HG03159 (cell line): ENCODE data around the gene PTPRC.
"Not testable (repeated sequence)": the region's sequence is repeated elsewhere in the genome, so short reads cannot be mapped to it uniquely, and the experiment has no call there.

ENCODE experiments used
- ATAC-seq: cut with Tn5 transposase; IDR thresholded peaks from one replicate; pipeline ENCODE4 v1.9.1; 2021; ENCODE audit warnings: mild to moderate bottlenecking, moderate library complexity; ENCODE audit not compliant: unreplicated experiment

The PTPRC gene, protein sequence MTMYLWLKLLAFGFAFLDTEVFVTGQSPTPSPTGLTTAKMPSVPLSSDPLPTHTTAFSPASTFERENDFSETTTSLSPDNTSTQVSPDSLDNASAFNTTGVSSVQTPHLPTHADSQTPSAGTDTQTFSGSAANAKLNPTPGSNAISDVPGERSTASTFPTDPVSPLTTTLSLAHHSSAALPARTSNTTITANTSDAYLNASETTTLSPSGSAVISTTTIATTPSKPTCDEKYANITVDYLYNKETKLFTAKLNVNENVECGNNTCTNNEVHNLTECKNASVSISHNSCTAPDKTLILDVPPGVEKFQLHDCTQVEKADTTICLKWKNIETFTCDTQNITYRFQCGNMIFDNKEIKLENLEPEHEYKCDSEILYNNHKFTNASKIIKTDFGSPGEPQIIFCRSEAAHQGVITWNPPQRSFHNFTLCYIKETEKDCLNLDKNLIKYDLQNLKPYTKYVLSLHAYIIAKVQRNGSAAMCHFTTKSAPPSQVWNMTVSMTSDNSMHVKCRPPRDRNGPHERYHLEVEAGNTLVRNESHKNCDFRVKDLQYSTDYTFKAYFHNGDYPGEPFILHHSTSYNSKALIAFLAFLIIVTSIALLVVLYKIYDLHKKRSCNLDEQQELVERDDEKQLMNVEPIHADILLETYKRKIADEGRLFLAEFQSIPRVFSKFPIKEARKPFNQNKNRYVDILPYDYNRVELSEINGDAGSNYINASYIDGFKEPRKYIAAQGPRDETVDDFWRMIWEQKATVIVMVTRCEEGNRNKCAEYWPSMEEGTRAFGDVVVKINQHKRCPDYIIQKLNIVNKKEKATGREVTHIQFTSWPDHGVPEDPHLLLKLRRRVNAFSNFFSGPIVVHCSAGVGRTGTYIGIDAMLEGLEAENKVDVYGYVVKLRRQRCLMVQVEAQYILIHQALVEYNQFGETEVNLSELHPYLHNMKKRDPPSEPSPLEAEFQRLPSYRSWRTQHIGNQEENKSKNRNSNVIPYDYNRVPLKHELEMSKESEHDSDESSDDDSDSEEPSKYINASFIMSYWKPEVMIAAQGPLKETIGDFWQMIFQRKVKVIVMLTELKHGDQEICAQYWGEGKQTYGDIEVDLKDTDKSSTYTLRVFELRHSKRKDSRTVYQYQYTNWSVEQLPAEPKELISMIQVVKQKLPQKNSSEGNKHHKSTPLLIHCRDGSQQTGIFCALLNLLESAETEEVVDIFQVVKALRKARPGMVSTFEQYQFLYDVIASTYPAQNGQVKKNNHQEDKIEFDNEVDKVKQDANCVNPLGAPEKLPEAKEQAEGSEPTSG (N-terminal part only)

GRCh38 chr1:198638894-198639635, at the start of gene PTPRC:
Gene PTPRC, plus strand, starts transcription at chr1:198639040. Its CDS starts 229 bp downstream, at chr1:198639269.
- peak; percentile 74 for ATAC-seq

DNA sequence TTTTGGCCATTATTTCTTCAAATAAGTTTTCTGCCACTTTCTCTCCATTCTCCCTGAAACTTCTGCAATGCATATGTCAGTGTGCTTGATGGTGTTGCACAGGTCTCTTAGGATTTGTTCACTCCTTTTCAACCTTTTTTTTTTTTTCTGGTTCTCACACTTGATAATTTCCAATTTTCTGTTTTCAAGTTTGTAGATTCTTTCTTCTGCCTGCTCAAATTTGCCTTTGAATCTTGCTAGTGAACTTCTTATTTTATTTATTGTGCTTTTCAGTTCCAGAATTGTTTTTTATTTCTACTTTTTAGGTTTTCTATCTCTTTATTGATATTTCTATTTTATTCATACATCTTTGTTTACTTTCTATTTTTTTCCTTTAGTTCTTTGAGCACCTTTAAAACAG, 48.4 kb upstream of the PTPRC start:
- no peak for ATAC-seq

GRCh38 chr1:198595765-198596164, 43.1 kb upstream of the PTPRC start:
- ATAC-seq = no peak

DNA sequence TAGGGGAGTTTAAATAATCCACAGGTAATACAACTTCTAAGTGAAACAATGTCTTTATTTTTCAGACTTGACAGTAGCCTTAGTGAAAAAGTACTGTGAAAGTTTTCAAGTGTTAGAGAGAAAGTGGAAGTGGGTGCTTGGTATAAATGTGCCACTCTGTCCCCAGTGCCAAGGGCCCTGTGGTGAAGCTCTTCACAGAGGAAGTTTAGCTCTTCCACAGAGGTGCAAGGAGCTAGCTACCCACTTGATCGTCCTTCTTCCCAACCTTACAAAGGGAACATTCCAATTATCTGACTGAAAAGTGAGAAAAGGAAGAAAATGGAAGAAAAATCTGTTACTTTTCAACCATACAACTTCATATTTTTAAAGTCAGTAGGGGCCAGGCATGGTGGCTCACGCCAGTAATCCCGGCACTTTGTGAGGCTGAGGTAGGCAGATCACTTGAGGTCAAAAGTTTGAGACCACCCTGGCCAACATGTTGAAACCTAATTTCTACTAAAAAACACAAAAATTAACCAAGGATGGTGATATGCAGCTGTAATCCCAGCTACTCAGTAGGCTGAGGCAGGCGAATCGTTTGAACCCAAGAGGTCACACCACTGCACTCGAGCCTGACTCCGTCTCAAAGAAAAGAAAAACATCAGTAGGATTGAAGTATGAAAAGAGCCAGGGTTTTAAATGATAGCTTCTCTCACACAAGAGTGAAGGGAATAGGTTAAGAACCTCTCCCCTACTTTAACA, 41.0 kb upstream of the PTPRC start:
- ATAC-seq = no peak

- ATAC-seq = peak; percentile 84
These were observed 40.0 kb upstream of the PTPRC start for GRCh38 chr1:198598796-198599321.

- ATAC-seq = no peak
These were observed 39.1 kb upstream of the PTPRC start for GRCh38 chr1:198599749-198600148.

- ATAC-seq = no peak
These were observed 37.9 kb upstream of the PTPRC start for GRCh38 chr1:198600906-198601305.

DNA sequence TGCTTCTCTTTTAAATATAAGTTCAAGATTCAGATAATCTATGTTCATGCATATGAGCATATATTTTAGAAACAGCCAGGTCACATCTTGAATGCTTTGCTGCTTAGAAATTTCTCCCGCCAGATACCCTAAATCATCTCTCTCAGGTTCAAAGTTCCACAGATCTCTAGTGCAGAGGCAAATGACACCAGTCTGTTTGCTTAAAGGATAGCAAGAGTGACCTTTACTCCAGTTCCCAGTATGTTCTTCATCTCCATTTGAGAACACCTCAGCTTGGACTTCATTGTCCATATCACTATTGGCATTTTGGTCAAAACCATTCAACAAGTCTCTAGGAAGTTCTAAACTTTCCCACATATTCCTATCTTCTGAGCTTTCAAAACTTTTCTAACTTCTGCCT, 37.5 kb upstream of the PTPRC start:
- ATAC-seq = not testable (repeated sequence)

- ATAC-seq = no peak
These were observed 36.6 kb upstream of the PTPRC start for GRCh38 chr1:198601936-198602889.

DNA sequence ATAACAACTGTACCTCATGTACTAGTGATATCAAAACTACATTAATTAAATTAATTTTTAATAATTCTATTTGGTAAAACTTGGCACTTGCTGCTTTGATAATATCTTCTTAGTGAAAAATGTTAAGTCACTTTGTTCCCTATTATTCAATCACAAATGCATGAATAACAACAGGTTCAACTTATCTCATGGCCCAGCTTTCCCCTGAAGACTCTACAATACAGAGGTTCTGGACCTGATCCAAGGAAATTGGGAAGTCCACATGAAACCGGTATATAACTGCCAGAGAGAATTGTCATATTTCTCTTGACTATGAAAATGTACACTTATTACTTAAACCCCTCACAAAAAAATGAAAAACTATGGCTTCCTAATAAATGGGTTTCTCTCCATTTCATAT, 33.9 kb upstream of the PTPRC start:
- ATAC-seq = no peak

GRCh38 chr1:198605406-198605805, 33.4 kb upstream of the PTPRC start:
- no peak for ATAC-seq

DNA sequence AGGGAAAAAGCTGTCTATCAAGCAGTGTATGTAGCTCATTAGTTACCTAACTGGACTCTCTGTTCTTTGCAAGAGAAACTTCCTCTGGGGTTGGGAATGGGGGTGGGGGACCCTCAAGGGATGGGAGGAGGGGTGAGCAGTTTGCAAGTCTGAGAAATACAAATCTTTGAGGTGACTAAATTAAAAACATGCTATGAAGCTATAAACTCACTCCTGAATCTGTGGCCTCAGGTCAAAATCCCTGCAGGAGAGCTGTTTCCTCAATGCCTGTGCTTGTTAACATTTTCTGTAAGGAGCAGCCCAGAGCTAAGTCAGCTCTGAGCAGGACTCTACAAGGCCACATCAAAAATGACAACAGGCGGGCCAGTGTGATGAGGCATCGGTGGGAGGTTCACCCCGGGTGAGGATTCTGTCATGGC, 32.8 kb upstream of the PTPRC start:
- no peak for ATAC-seq

DNA sequence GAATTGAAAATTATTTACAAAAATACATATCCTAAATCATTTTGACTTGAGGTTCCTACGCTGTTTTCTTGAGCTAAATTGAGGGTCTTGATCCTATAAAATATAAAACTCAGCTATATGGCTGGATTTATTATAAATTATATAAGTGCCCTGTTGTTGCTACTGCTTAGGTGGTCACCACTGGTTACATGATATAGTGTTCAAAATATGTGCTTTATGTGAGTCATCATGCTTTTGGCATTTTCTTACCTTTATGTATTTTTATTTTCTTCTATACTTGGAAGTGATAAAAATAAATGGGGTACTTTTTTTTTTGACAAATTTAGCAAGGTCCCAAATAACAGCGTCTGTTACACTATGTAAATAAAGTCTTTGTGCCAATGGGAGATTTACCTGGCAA, 31.1 kb upstream of the PTPRC start:
- ATAC-seq = no peak

DNA sequence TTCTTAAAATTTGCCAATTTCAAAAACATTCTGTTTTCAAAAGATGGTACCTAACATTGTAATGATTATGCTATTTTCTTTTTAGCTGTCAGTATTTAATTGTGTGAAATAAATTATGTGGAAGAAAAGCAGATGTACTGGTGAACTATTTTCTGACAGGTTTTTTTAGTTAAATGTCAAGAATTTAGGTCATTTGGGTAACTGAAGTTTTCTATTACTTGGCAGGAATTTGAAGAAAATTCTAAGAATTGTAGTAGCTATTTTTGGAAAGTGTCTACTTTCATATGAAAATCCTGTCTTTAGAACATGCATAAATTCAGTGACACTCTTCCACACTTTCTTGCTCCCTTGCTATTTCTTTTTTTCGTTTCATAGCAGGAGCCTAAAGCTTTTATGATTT, 28.5 kb upstream of the PTPRC start:
- no peak for ATAC-seq

DNA sequence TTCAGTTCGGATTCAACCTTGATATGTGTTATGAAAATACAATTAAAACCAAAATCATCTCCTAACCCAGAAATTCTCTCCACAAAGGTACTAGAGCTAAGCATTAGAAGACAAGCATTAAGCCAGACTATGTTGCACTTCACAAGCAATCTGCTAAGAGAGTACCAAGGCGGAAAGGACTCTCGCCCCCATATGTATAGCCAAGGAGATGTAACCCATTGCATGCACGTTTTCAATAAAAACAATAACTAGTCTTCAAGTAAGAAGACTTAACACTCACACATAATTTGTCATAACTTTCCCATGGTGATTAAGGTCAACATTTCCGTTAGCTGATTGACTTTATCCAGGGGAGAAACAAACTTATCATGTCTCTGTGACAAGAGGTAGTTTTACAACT, 27.6 kb upstream of the PTPRC start:
- no peak for ATAC-seq

DNA sequence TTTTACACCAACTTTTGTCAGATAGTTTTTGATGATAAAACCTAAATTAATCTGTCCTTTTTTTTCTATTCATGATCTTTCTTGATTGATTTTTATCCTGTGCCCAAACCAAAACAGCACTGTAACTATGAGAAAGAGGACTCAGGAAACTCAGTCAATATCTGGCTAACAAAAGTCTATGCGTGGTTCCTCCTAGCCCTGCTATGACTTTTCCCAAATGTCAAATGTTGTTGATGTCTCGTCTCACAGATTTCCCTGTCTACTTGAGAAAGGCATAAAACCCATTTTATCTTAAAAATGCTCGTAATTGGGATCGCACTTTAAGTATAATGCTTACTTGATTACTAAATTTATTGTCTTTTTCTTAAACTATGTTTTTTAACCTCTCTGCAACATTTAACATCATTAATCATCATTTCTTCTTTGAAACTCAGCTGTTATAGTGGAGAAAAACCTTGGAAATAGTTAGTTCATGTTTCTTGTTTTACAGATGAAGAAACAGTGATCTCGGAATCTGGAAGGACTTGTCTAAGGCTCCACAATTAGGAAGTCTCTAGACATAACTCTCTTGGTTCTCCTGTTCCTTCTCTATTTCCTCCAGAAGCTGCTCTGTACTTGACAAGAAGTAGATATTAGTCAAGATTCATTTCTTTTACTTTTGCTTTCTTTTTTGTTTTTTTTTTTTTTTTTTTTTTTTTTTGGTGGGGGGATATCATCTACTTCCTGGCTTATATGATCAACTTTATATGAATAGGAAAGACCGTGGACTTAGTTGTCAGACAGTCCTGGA, 26.2 kb upstream of the PTPRC start:
- ATAC-seq = peak; percentile 50

GRCh38 chr1:198617406-198617805, 21.4 kb upstream of the PTPRC start:
- no peak for ATAC-seq
